HuH-7.5 (cell line): ENCODE results near the gene GLCE.
"Not testable (repeated sequence)": the region's sequence is repeated elsewhere in the genome, so short reads cannot be mapped to it uniquely, and the experiment has no call there.

ENCODE experiments used
- DNase-seq: peaks from one replicate; pipeline ENCODE4 v3.0.0; 2011; ENCODE audit warnings: low spot score

GLCE gene

GRCh38 chr15:69138963-69139362, 21.5 kb upstream of the GLCE start:
- DNase-seq, result no peak

GRCh38 chr15:69140306-69140705, 20.1 kb upstream of the GLCE start:
- no peak for DNase-seq

GRCh38 chr15:69141286-69141701, 19.1 kb upstream of the GLCE start:
- no peak for DNase-seq

GRCh38 chr15:69141833-69142232, 18.6 kb upstream of the GLCE start:
- DNase-seq, result no peak

- DNase-seq, result no peak
Observed at GRCh38 chr15:69143756-69144436, 16.5 kb upstream of the GLCE start.

GRCh38 chr15:69144530-69144929, 15.9 kb upstream of the GLCE start:
- DNase-seq, result no peak

GRCh38 chr15:69145149-69145693, 15.2 kb upstream of the GLCE start:
- DNase-seq, result no peak

- DNase-seq, result no peak
Observed at GRCh38 chr15:69145694-69146492, 14.5 kb upstream of the GLCE start.

- no peak for DNase-seq
Observed at GRCh38 chr15:69146724-69147435, 13.6 kb upstream of the GLCE start.

GRCh38 chr15:69148465-69148864, 12.0 kb upstream of the GLCE start:
- no peak for DNase-seq

GRCh38 chr15:69149163-69149562, 11.3 kb upstream of the GLCE start:
- no peak for DNase-seq

GRCh38 chr15:69149803-69150202, 10.6 kb upstream of the GLCE start:
- no peak for DNase-seq

GRCh38 chr15:69150336-69150735, 10.1 kb upstream of the GLCE start:
- DNase-seq, result no peak

GRCh38 chr15:69150841-69151240, 9.6 kb upstream of the GLCE start:
- no peak for DNase-seq

GRCh38 chr15:69153046-69153445, 7.4 kb upstream of the GLCE start:
- no peak for DNase-seq

GRCh38 chr15:69153587-69153986, 6.8 kb upstream of the GLCE start:
- not testable (repeated sequence) for DNase-seq

GRCh38 chr15:69154078-69154477, 6.4 kb upstream of the GLCE start:
- DNase-seq, result no peak

GRCh38 chr15:69154684-69155083, 5.8 kb upstream of the GLCE start:
- no peak for DNase-seq

- no peak for DNase-seq
Observed at GRCh38 chr15:69156736-69157381, 3.6 kb upstream of the GLCE start.

GRCh38 chr15:69158201-69158842, 2.1 kb upstream of the GLCE start:
- DNase-seq, result no peak

GRCh38 chr15:69158843-69159240, 1.6 kb upstream of the GLCE start:
- DNase-seq, result no peak

GRCh38 chr15:69159805-69160140, 662 bp upstream of the GLCE start:
- DNase-seq, result no peak
